Mammary epithelial cell (primary cell): ENCODE data around the gene TENM4.

Experiments used
- EZH2 ChIP-seq: IDR thresholded peaks from 2 replicates; pipeline ENCODE4 v1.6.1; 2012; ENCODE audit warnings: low read length, inconsistent platforms, borderline replicate concordance
- TF ChIP-seq, protein P1 (sequence below), 2 donors: IDR thresholded peaks in 1 of 2; conservative IDR thresholded peaks in 1 of 2; 2 replicates each; pipeline ENCODE4 v1.5.1; 2011 to 2012; ENCODE audit warnings: inconsistent platforms in 2 of 2, low read length in 2 of 2, mild to moderate bottlenecking in 2 of 2, control low read depth in 1 of 2, low read depth in 1 of 2; ENCODE audit not compliant: insufficient read depth in 1 of 2; ENCODE audit errors: extremely low read depth in 1 of 2

DNA sequence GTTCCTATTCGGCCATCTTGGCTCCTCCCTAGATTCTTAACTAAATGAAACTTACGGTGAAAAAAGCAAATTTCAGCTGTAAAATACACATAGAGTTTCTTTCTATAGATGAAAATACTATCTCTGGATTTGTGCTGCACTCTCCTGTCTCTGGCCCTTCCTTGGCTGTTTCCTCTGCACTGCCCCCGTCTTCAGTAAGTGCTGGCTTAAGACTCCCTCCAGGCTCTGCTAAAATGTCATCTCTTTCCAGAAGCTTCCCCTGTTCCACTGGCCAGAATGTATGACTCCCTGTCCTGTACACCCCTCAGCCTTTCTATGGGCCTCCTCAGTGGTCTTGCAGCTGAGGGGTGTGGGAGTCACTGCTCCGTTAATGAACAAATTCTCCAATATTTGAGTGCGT lies 757.1 kb downstream of the TENM4 start:
- TF ChIP-seq EZH2, result no peak
- TF ChIP-seq, protein P1, sequence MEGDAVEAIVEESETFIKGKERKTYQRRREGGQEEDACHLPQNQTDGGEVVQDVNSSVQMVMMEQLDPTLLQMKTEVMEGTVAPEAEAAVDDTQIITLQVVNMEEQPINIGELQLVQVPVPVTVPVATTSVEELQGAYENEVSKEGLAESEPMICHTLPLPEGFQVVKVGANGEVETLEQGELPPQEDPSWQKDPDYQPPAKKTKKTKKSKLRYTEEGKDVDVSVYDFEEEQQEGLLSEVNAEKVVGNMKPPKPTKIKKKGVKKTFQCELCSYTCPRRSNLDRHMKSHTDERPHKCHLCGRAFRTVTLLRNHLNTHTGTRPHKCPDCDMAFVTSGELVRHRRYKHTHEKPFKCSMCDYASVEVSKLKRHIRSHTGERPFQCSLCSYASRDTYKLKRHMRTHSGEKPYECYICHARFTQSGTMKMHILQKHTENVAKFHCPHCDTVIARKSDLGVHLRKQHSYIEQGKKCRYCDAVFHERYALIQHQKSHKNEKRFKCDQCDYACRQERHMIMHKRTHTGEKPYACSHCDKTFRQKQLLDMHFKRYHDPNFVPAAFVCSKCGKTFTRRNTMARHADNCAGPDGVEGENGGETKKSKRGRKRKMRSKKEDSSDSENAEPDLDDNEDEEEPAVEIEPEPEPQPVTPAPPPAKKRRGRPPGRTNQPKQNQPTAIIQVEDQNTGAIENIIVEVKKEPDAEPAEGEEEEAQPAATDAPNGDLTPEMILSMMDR (conservative IDR thresholded peaks at IDR 0.05 in 1 of 2, IDR thresholded peaks at IDR 0.05 in 1 of 2; ENCODE audit: extremely low read depth in 1 of 2, insufficient read depth in 1 of 2, low read depth in 1 of 2, low read length in 2 of 2), result no peak
